Upper lobe of left lung (tissue), 6 donors: ENCODE results near the gene RPL9. TPM values are rescaled to one million over a fixed set of nuclear protein-coding genes. Genes with fewer than 3 reads are reported as not detected.

ENCODE experiments used
- ATAC-seq, 2 donors: fragments of 200-7000 bp; cut with Tn5 transposase; one replicate each; pipeline ENCODE4 v1.9.1; 2022; ENCODE audit warnings: mild to moderate bottlenecking in 2 of 2, moderate library complexity in 2 of 2; ENCODE audit not compliant: low FRiP score in 2 of 2
- DNase-seq, 2 donors: peaks; one replicate each; pipeline ENCODE4 v3.0.0-alpha.2; 2019 to 2020
- H3K27ac ChIP-seq, 4 donors: fragments of 200-600 bp; sonication (generic); one replicate each; pipeline ENCODE4 v1.5.1; 2016 to 2019
- H3K27me3 ChIP-seq, 4 donors: fragments of 200-600 bp; sonication (generic); one replicate each; pipeline ENCODE4 v1.5.1; 2017 to 2019
- H3K36me3 ChIP-seq, 4 donors: fragments of 200-600 bp; sonication (generic); one replicate each; pipeline ENCODE4 v1.5.1; 2016 to 2019
- H3K4me1 ChIP-seq, 4 donors: fragments of 200-600 bp; sonication (generic); one replicate each; pipeline ENCODE4 v1.5.1; 2018 to 2019
- H3K4me3 ChIP-seq, 4 donors: fragments of 200-600 bp; sonication (generic); one replicate each; pipeline ENCODE4 v1.5.1; 2017 to 2019; ENCODE audit warnings: mild to moderate bottlenecking in 2 of 4, moderate library complexity in 1 of 4
- H3K9me3 ChIP-seq, 4 donors: fragments of 200-600 bp; sonication (generic); one replicate each; pipeline ENCODE4 v1.5.1; 2018 to 2019
- EP300 ChIP-seq, 4 donors: sonication (generic); formaldehyde crosslinking; IDR thresholded peaks; one replicate each; pipeline ENCODE4 v1.5.1; 2017; ENCODE audit warnings: antibody characterized with exemption in 4 of 4, control low read depth in 2 of 4
- POLR2A ChIP-seq, 4 donors: fragments of 450-650 bp; IDR thresholded peaks; one replicate each; pipeline ENCODE4 v1.5.1; 2016 to 2017; ENCODE audit warnings: antibody characterized with exemption in 4 of 4, mild to moderate bottlenecking in 2 of 4
- POLR2AphosphoS5 ChIP-seq, 2 donors: sonication (generic); formaldehyde crosslinking; IDR thresholded peaks; one replicate each; pipeline ENCODE4 v1.5.1; 2017; ENCODE audit warnings: antibody characterized with exemption in 2 of 2
- WGBS, 2 donors: methylation state at CpG; one replicate each; pipeline ENCODE4 v1.1.5; 2017 to 2018; 5-methylcytosine and 5-hydroxymethylcytosine counted together
- total RNA-seq, 6 donors: library from RNA; depleted of rRNA in 4 of 6; stranded (reverse); fragments of >200 nt in 4 of 6; gene quantifications; one replicate each; pipeline versions ENCODE4 v1.1.0 to v1.2.1, GENCODE V29; 2016 to 2021
- TF ChIP-seq, protein P1 (sequence below), 6 experiments: fragments of 450-650 bp in 4 of 6; fragments of 200-600 bp in 2 of 6; sonication (generic) in 2 of 6; IDR thresholded peaks; one replicate each; pipeline ENCODE4 v1.5.1; 2016 to 2019; ENCODE audit warnings: antibody characterized with exemption in 6 of 6
- donor health status: DM: no; HTN: no; CAD: no; lungs with moderate emphysema.
- donor health status: DM: no; HTN: yes; CAD: no; lungs with severe emphysema.

The RPL9 gene
- total RNA-seq, 6 donors from 2014 or later: 743 to 2,200 (median 1,155) TPM

DNA sequence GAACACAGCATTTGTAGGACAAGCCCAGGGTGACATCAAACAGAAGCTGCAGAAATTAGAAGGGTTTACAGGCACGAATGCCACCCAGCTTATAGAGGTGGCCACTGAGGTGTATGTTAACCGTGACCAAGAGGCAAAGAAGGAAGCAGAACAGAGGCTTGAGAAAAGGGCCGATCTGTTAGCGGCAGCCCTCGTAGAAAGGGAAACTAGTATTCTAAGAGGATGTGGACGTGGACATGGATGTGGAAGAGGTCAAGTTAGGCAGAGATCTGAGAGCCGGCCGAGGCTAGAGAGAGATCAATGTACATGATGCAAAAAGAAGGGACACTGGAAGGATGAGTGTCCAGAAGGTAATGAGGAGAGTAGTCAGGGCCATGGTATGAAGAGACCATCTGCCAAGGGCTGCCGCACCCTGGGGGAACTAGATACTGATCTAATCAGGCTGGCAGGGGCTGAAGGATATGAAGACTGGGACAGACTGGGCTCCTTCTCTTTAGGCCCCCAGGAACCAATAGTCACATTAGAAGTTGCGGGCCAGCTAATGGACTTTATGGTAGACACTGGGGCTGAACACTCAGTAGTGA is 27.6 kb upstream of the RPL9 start:
- Histone ChIP-seq H3K27ac (no peak overlapping the region), H3K9me3 (no peaks in the 10 kb centered on the region), H3K27me3 (no peaks in the 10 kb centered on the region), H3K4me3 (no peak overlapping the region), H3K36me3 (no peaks in the 10 kb centered on the region), H3K4me1 (no peaks in the 10 kb centered on the region)
- DNase-seq (no peak), ATAC-seq (no peak)
- WGBS, 2 donors: 70 to 76% methylated on average over 10 of the region's 10 CpGs
- TF ChIP-seq POLR2AphosphoS5 (IDR thresholded peaks at IDR 0.05) (no peak), EP300 (IDR thresholded peaks at IDR 0.05) (no peak), POLR2A (IDR thresholded peaks at IDR 0.05) (no peak)
- TF ChIP-seq, protein P1, sequence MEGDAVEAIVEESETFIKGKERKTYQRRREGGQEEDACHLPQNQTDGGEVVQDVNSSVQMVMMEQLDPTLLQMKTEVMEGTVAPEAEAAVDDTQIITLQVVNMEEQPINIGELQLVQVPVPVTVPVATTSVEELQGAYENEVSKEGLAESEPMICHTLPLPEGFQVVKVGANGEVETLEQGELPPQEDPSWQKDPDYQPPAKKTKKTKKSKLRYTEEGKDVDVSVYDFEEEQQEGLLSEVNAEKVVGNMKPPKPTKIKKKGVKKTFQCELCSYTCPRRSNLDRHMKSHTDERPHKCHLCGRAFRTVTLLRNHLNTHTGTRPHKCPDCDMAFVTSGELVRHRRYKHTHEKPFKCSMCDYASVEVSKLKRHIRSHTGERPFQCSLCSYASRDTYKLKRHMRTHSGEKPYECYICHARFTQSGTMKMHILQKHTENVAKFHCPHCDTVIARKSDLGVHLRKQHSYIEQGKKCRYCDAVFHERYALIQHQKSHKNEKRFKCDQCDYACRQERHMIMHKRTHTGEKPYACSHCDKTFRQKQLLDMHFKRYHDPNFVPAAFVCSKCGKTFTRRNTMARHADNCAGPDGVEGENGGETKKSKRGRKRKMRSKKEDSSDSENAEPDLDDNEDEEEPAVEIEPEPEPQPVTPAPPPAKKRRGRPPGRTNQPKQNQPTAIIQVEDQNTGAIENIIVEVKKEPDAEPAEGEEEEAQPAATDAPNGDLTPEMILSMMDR (IDR thresholded peaks at IDR 0.05): no peak

DNA sequence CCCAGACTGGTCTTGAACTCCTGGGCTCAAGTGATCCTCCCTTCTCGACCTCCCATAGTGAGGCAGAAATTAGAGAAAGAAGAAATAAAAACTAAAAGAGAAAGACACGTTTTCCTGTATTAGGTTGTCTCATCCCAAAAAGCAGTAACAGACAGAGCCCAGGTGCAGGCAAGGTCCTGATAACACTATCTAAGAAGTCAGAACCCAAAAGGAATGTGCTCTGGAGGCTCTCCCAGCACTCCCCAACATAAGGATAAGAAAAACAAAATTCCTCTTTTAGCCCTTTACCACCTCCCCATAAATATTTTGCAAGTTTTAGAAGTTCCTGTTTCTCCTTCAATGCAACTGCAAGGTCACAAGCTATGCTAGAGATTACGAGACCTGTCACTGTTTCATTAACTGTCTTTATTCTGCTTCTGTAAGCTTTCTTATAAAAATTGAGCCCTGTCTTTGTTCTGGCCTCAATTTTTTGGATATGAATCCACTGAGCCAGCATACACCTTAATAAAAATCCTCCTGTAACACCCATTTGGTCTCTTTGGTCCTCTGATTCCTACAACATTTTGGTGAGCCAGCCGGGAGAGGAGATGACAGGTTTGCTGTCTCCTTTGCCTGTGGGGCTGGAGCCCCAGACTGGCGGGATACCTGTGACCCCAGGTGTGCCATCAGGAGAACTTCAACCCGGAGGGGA is 26.0 kb upstream of the RPL9 start:
- no peak overlapping the region for H3K4me3 ChIP-seq
- no peaks in the 10 kb centered on the region for H3K9me3 ChIP-seq
- H3K4me1 ChIP-seq: no peaks in the 10 kb centered on the region
- H3K27ac ChIP-seq: no peak overlapping the region
- DNase-seq (no peak), ATAC-seq (no peak)
- H3K36me3 ChIP-seq: no peaks in the 10 kb centered on the region
- 83% methylated on average over 5 to 6 of the region's 6 CpGs for WGBS, 2 donors
- no peaks in the 10 kb centered on the region for H3K27me3 ChIP-seq
- TF ChIP-seq, protein P1 (IDR thresholded peaks at IDR 0.05): no peak
- TF ChIP-seq POLR2A (IDR thresholded peaks at IDR 0.05) (no peak), EP300 (IDR thresholded peaks at IDR 0.05) (no peak), POLR2AphosphoS5 (IDR thresholded peaks at IDR 0.05) (no peak)

DNA sequence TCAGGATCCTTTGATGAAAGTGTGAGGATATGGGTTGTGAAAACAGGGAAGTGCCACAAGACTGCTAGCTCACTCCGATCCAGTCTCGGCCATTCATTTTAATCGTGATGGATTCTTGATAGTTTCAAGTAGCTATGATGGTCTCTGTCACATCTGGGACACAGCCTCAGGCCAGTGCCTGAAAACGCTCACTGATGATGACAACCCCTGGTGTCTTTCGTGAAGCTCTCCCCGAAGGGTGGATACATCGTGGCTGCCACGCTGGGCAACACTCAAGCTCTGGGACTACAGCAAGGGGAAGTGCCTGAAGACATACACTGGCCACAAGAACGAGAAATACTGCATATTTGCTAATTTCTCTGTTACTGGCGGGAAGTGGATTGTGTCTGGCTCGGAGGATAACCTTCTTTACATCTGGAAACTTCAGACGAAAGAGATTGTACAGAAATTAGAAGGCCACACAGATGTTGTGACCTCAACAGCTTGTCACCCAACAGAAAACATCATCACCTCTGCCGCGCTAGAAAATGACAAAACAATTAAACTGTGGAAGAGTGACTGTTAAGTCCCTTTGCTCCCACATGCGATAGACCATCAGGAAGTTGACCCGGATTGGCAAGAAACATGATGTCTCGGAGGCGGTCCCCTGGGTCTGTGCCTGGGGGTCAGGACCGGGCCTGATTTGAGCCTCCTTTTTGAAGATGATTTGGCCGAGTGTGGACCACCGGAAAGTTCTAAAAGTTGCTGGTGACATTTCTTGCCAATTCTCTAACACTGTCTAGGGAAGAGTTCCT is 22.4 kb upstream of the RPL9 start:
- peak overlapping the region in 1 of 4 donors; percentile 15 for H3K4me3 ChIP-seq
- no peaks in the 10 kb centered on the region for H3K4me1 ChIP-seq
- ATAC-seq: peak; percentile 52 to 66
- no peak for TF ChIP-seq POLR2AphosphoS5 (IDR thresholded peaks at IDR 0.05)
- TF ChIP-seq POLR2A (IDR thresholded peaks at IDR 0.05): peak in 1 of 4 donors; percentile 16
- TF ChIP-seq, protein P1 (IDR thresholded peaks at IDR 0.05): no peak
- TF ChIP-seq EP300 (IDR thresholded peaks at IDR 0.05): no peak
- WGBS, 2 donors: 73 to 85% methylated on average over 21 of the region's 21 CpGs
- H3K27ac ChIP-seq: no peak overlapping the region
- H3K27me3 ChIP-seq: no peaks in the 10 kb centered on the region
- H3K36me3 ChIP-seq: peaks cover 0 to 6% (median 1%) of the 10 kb centered on the region in 4 donors
- no peaks in the 10 kb centered on the region for H3K9me3 ChIP-seq
- no peak for DNase-seq

DNA sequence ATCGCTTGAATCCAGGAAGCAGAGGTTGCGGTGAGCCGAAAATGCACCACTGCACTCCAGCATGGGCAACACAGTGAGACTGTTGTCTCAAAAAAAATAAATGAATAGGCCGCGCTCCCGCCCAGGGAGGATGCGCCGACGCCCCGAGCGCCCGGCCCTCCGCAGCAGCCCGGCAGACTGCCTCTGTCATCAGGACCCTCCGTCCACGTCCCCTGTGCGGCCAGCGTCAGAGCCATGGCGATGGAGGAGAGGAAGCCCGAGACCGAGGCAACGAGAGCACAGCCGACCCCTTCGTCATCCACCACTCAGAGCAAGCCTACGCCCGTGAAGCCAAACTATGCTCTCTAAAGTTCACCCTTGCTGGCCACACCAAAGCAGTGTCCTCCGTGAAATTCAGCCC is 21.5 kb upstream of the RPL9 start:
- TF ChIP-seq, protein P1 (IDR thresholded peaks at IDR 0.05): no peak
- TF ChIP-seq EP300 (IDR thresholded peaks at IDR 0.05): no peak
- no peak for TF ChIP-seq POLR2A (IDR thresholded peaks at IDR 0.05)
- no peak for TF ChIP-seq POLR2AphosphoS5 (IDR thresholded peaks at IDR 0.05)
- H3K9me3 ChIP-seq: no peaks in the 10 kb centered on the region
- H3K4me3 ChIP-seq: no peak overlapping the region
- 91 to 97% methylated on average over 16 to 27 of the region's 27 CpGs for WGBS, 2 donors
- H3K36me3 ChIP-seq: peaks cover 0 to 6% (median 3%) of the 10 kb centered on the region in 4 donors
- no peaks in the 10 kb centered on the region for H3K27me3 ChIP-seq
- no peak for ATAC-seq
- no peak overlapping the region for H3K27ac ChIP-seq
- H3K4me1 ChIP-seq: no peaks in the 10 kb centered on the region
- DNase-seq: peak in 1 of 2 donors; percentile 78
